ENCODE results near the gene CHODL.

The CHODL gene

GRCh38 chr21:18275781-18276180 is 31.1 kb downstream of the CHODL start:
- TF ChIP-seq ZFX (IDR thresholded peaks at IDR 0.05) (no peak), CTCF (conservative IDR thresholded peaks at IDR 0.05) (no peak)

GRCh38 chr21:18285379-18285778 is 40.7 kb downstream of the CHODL start:
- no peak overlapping the region for H3K27ac ChIP-seq
- no peak for TF ChIP-seq CTCF (conservative IDR thresholded peaks at IDR 0.05)
- TF ChIP-seq ZFX (IDR thresholded peaks at IDR 0.05) = no peak

More at GRCh38 chr21:18275781-18276180, 31.1 kb downstream of the CHODL start:
- H3K27ac ChIP-seq = no peak overlapping the region

GRCh38 chr21:18289876-18290275 is 45.2 kb downstream of the CHODL start:
- H3K27ac ChIP-seq = no peak overlapping the region
- TF ChIP-seq ZFX (IDR thresholded peaks at IDR 0.05) = no peak
- TF ChIP-seq CTCF (conservative IDR thresholded peaks at IDR 0.05) = no peak

- TF ChIP-seq ZFX (IDR thresholded peaks at IDR 0.05) = no peak
- no peak overlapping the region for H3K27ac ChIP-seq
These were observed 49.5 kb downstream of the CHODL start for GRCh38 chr21:18294100-18294499.

- TF ChIP-seq ZFX (IDR thresholded peaks at IDR 0.05) = no peak
- TF ChIP-seq CTCF (conservative IDR thresholded peaks at IDR 0.05) = no peak
- no peak overlapping the region for H3K27ac ChIP-seq
These were observed 53.6 kb downstream of the CHODL start for GRCh38 chr21:18298228-18298627.

Measured in C4-2B (cell line).